H1 (cell line): ENCODE results near the gene MECR. TPM values are rescaled to one million over a fixed set of nuclear protein-coding genes. Genes with fewer than 3 reads are reported as not detected.

Source experiments
- CTCF ChIA-PET: fragments of 300-600 bp; sonication (Branson Sonifier 250); formaldehyde crosslinking; loops from one replicate; lab custom pipeline; 2021; ENCODE audit not compliant: partially characterized antibody; lab: Charles Lee
- POLR2A ChIA-PET: fragments of 300-600 bp; sonication (Branson Sonifier 250); formaldehyde crosslinking; loops from one replicate; lab custom pipeline; 2021; ENCODE audit warnings: inconsistent platforms; ENCODE audit not compliant: partially characterized antibody; lab: Charles Lee
- DNase-seq, 2 experiments: peaks; one replicate each; pipeline versions ENCODE4 v3.0.0 to v3.0.0-alpha.2; 2010 to 2022; ENCODE audit warnings: low spot score in 2 of 2, low read depth in 1 of 2, mixed read lengths in 1 of 2
- FAIRE-seq: peaks from 2 replicates; lab custom pipeline; 2011; peaks lifted over from hg19 to GRCh38; lab: Jason Lieb, UNC
- H2AFZ ChIP-seq: 2 replicates; pipeline ENCODE4 v1.8.1; 2012; ENCODE audit warnings: low read length, inconsistent platforms
- H2AK5ac ChIP-seq: 2 replicates; pipeline ENCODE4 v1.6.1; 2013; ENCODE audit warnings: low read depth, low read length
- H2BK120ac ChIP-seq: replicated peaks from 2 replicates; pipeline ENCODE3; 2013; ENCODE audit warnings: low read depth, low read length, inconsistent platforms
- H2BK12ac ChIP-seq: 2 replicates; pipeline ENCODE4 v1.6.1; 2013; ENCODE audit warnings: low read depth, low read length
- H2BK15ac ChIP-seq: 2 replicates; pipeline ENCODE4 v1.6.1; 2013; ENCODE audit warnings: low read length
- H2BK20ac ChIP-seq: 2 replicates; pipeline ENCODE4 v1.6.1; 2013; ENCODE audit warnings: low read length
- H2BK5ac ChIP-seq: 2 replicates; pipeline ENCODE4 v1.6.1; 2013; ENCODE audit warnings: low read depth, low read length
- H3K14ac ChIP-seq: 2 replicates; pipeline ENCODE4 v1.6.1; 2013; ENCODE audit warnings: inconsistent platforms; ENCODE audit not compliant: insufficient read length
- H3K18ac ChIP-seq: 2 replicates; pipeline ENCODE4 v1.6.1; 2013; ENCODE audit warnings: low read length; ENCODE audit errors: extremely low read depth
- H3K23ac ChIP-seq: 2 replicates; pipeline ENCODE4 v1.6.1; 2013; ENCODE audit warnings: inconsistent platforms; ENCODE audit not compliant: insufficient read length
- H3K23me2 ChIP-seq: 2 replicates; pipeline ENCODE4 v1.6.1; 2013; ENCODE audit warnings: low read depth, low read length
- H3K27ac ChIP-seq: 2 replicates; pipeline ENCODE4 v1.6.1; 2011; ENCODE audit warnings: low read depth, low read length, inconsistent platforms
- H3K27me3 ChIP-seq, 4 experiments: replicated peaks in 1 of 4; 1 replicate in 1 of 4; 2 replicates in 3 of 4; pipeline versions ENCODE4 v1.6.1 to v1.8.1; 2011 to 2013; ENCODE audit warnings: low read length in 3 of 4, mild to moderate bottlenecking in 3 of 4, inconsistent platforms in 2 of 4, mixed read lengths in 2 of 4, moderate library complexity in 1 of 4; ENCODE audit not compliant: control insufficient read depth in 3 of 4, insufficient read depth in 3 of 4; ENCODE audit errors: extremely low read depth in 1 of 4
- H3K36me3 ChIP-seq, 4 experiments: 2 replicates each; pipeline versions ENCODE4 v1.6.1 to v1.8.1; 2011 to 2013; ENCODE audit warnings: mild to moderate bottlenecking in 4 of 4, low read length in 3 of 4, moderate library complexity in 2 of 4, control low read depth in 1 of 4, inconsistent platforms in 1 of 4; ENCODE audit not compliant: insufficient read depth in 4 of 4, control insufficient read depth in 2 of 4
- H3K4ac ChIP-seq: replicated peaks from 2 replicates; pipeline ENCODE3; 2013; ENCODE audit warnings: low read length, low read depth, mixed read lengths, inconsistent platforms; ENCODE audit not compliant: insufficient read length
- H3K4me1 ChIP-seq, 4 experiments: replicated peaks in 1 of 4; 1 replicate in 1 of 4; 2 replicates in 3 of 4; pipeline versions ENCODE4 v1.6.1 to v1.8.1; 2011 to 2013; ENCODE audit warnings: low read length in 3 of 4, inconsistent platforms in 2 of 4, mixed read lengths in 1 of 4; ENCODE audit not compliant: insufficient read depth in 4 of 4, control insufficient read depth in 3 of 4
- H3K4me2 ChIP-seq, 2 experiments: 2 replicates each; pipeline versions ENCODE4 v1.6.1 to v1.8.1; 2011 to 2013; ENCODE audit warnings: low read depth in 2 of 2, low read length in 2 of 2, control low read depth in 1 of 2, inconsistent platforms in 1 of 2, mild to moderate bottlenecking in 1 of 2; ENCODE audit not compliant: insufficient read depth in 1 of 2
- H3K4me3 ChIP-seq, 4 experiments: fragments of 200-600, 300-600 bp in 1 of 4; sonication (generic), shearing (Covaris generic), sonication (Bioruptor Twin) in 1 of 4; 2 replicates each; pipeline versions ENCODE4 v1.5.1 to v1.8.1; 2011 to 2016; ENCODE audit warnings: low read length in 4 of 4, low read depth in 3 of 4, control low read depth in 2 of 4, inconsistent platforms in 2 of 4, mild to moderate bottlenecking in 2 of 4, mixed read lengths in 1 of 4, moderate library complexity in 1 of 4; ENCODE audit not compliant: insufficient read depth in 2 of 4; ENCODE audit errors: extremely low read depth in 1 of 4
- H3K56ac ChIP-seq: replicated peaks from 2 replicates; pipeline ENCODE3; 2013; ENCODE audit warnings: low read depth, mild to moderate bottlenecking, mixed read lengths, low read length, inconsistent platforms; ENCODE audit not compliant: insufficient read length
- H3K79me1 ChIP-seq: 2 replicates; pipeline ENCODE4 v1.6.1; 2013; ENCODE audit warnings: low read depth, low read length, control low read depth
- H3K79me2 ChIP-seq, 2 experiments: 2 replicates each; pipeline versions ENCODE4 v1.6.1 to v1.8.1; 2012 to 2013; ENCODE audit warnings: low read length in 2 of 2, mild to moderate bottlenecking in 2 of 2, inconsistent platforms in 1 of 2; ENCODE audit not compliant: insufficient read depth in 2 of 2, control insufficient read depth in 1 of 2
- H3K9ac ChIP-seq, 4 experiments: replicated peaks in 1 of 4; 1 replicate in 1 of 4; 2 replicates in 3 of 4; pipeline versions ENCODE4 v1.6.1 to v1.8.1; 2011 to 2013; ENCODE audit warnings: low read depth in 3 of 4, low read length in 3 of 4, control low read depth in 2 of 4, mild to moderate bottlenecking in 2 of 4, moderate library complexity in 2 of 4, inconsistent platforms in 1 of 4; ENCODE audit errors: extremely low read depth in 1 of 4
- H3K9me3 ChIP-seq, 2 experiments: 2 replicates each; pipeline versions ENCODE4 v1.6.1 to v1.8.1; 2012 to 2013; ENCODE audit warnings: mild to moderate bottlenecking in 2 of 2, moderate library complexity in 2 of 2, control low read depth in 1 of 2, inconsistent platforms in 1 of 2, low read depth in 1 of 2, low read length in 1 of 2, mixed read lengths in 1 of 2; ENCODE audit not compliant: insufficient read depth in 2 of 2
- H4K20me1 ChIP-seq, 2 experiments: replicated peaks in 1 of 2; 2 replicates each; pipeline versions ENCODE3 to v1.8.1; 2011 to 2013; ENCODE audit warnings: inconsistent platforms in 2 of 2, low read length in 2 of 2, mild to moderate bottlenecking in 1 of 2; ENCODE audit not compliant: insufficient read depth in 2 of 2, control insufficient read depth in 1 of 2
- H4K5ac ChIP-seq: 2 replicates; pipeline ENCODE4 v1.6.1; 2013; ENCODE audit warnings: low read length, low read depth, mixed read lengths, inconsistent platforms; ENCODE audit not compliant: insufficient read length
- H4K8ac ChIP-seq: 2 replicates; pipeline ENCODE4 v1.8.0; 2013; ENCODE audit warnings: mild to moderate bottlenecking, moderate library complexity, low read length, inconsistent platforms; ENCODE audit not compliant: insufficient read depth; ENCODE audit errors: extremely low read depth
- H4K91ac ChIP-seq: replicated peaks from 2 replicates; pipeline ENCODE3; 2013; ENCODE audit warnings: low read length, mixed read lengths, inconsistent platforms; ENCODE audit not compliant: insufficient read length
- BRCA1 ChIP-seq: IDR thresholded peaks from 2 replicates; pipeline ENCODE4 v1.6.1; 2012; ENCODE audit warnings: low read depth, low read length, improper control_type of control experiment
- CTBP2 ChIP-seq: IDR thresholded peaks from 2 replicates; pipeline ENCODE4 v1.7.0; 2011; ENCODE audit warnings: borderline replicate concordance, mild to moderate bottlenecking, moderate library complexity, mixed read lengths, low read length; ENCODE audit not compliant: insufficient read depth, insufficient read length
- RAD21 ChIP-seq, 2 experiments: IDR thresholded peaks in 1 of 2; conservative IDR thresholded peaks in 1 of 2; 2 replicates each; pipeline ENCODE4 v1.6.1; 2011; ENCODE audit warnings: low read depth in 2 of 2, low read length in 2 of 2, improper control_type of control experiment in 1 of 2, inconsistent platforms in 1 of 2, mild to moderate bottlenecking in 1 of 2, moderate library complexity in 1 of 2
- RNF2 ChIP-seq: fragments of 200-900, 300-1000 bp; sonication (generic); IDR thresholded peaks from 2 replicates; pipeline ENCODE4 v1.7.1; 2016; ENCODE audit warnings: borderline replicate concordance, low read depth, mild to moderate bottlenecking, antibody characterized with exemption, low read length; ENCODE audit not compliant: poor library complexity, severe bottlenecking; ENCODE audit errors: missing control alignments
- RXRA ChIP-seq: IDR thresholded peaks from 2 replicates; pipeline ENCODE4 v1.6.1; 2011; ENCODE audit warnings: low read depth, mild to moderate bottlenecking, low read length, moderate library complexity; ENCODE audit not compliant: insufficient read depth
- SP1 ChIP-seq: IDR thresholded peaks from 2 replicates; pipeline ENCODE4 v1.6.1; 2011; ENCODE audit warnings: low read depth, low read length
- SP4 ChIP-seq: IDR thresholded peaks from 2 replicates; pipeline ENCODE4 v1.6.1; 2012; ENCODE audit warnings: low read length, inconsistent platforms
- TCF12 ChIP-seq: IDR thresholded peaks from 2 replicates; pipeline ENCODE4 v1.6.1; 2011; ENCODE audit warnings: low read depth, mild to moderate bottlenecking, low read length
- WGBS, 2 experiments: shearing (Covaris generic) in 1 of 2; methylation state at CpG; one replicate each; pipeline versions ENCODE4 v1.1.6 to v1.1.7; 2013 to 2015; ENCODE audit warnings: low lambda C conversion rate in 2 of 2, mixed read lengths in 2 of 2, inconsistent platforms in 1 of 2, low coverage in 1 of 2, missing lambda C conversion rate in 1 of 2; ENCODE audit not compliant: insufficient replicate concordance in 2 of 2, insufficient coverage in 1 of 2, insufficient read length in 1 of 2; ENCODE audit errors: extremely low coverage in 1 of 2, missing lambda C conversion rate in 1 of 2; 5-methylcytosine and 5-hydroxymethylcytosine counted together
- polyA plus RNA-seq, 7 experiments: library from polyadenylated mRNA; depleted of rRNA in 3 of 7; stranded (reverse) in 5 of 7; unstranded in 2 of 7; fragments of >200 nt in 5 of 7; fragments of 200-250 nt in 2 of 7; gene quantifications; 1 replicate in 5 of 7; 2 replicates in 1 of 7; 4 replicates in 1 of 7; pipeline versions ENCODE4 v1.2.1 to v1.2.3, GENCODE V29; 2011 to 2013; ENCODE audit warnings: missing spikeins in 2 of 7, mixed read lengths in 2 of 7
- total RNA-seq: library from RNA; stranded (reverse); fragmentation: NEBNext Ultra II Directional; extraction: Animal tissue kit (Norgen Biotek cat#: 25700); gene quantifications from 2 replicates; pipeline ENCODE4 v1.2.1, GENCODE V29; 2021
- TF ChIP-seq, protein P1 (sequence below), 3 experiments: IDR thresholded peaks; 1 replicate in 2 of 3; 2 replicates in 1 of 3; pipeline versions ENCODE4 v1.5.1 to v1.6.1; 2011; ENCODE audit warnings: low read length in 3 of 3, mild to moderate bottlenecking in 3 of 3, inconsistent platforms in 2 of 3, low read depth in 1 of 3, moderate library complexity in 1 of 3; ENCODE audit not compliant: insufficient read depth in 1 of 3; ENCODE audit errors: control extremely low read depth in 1 of 3

Gene MECR
- total and polyA plus RNA-seq, 2 of the 8 experiments (the other 6 are each of a cell fraction or from before 2014, with no cell fraction given) = 24.2 to 24.4 TPM

DNA sequence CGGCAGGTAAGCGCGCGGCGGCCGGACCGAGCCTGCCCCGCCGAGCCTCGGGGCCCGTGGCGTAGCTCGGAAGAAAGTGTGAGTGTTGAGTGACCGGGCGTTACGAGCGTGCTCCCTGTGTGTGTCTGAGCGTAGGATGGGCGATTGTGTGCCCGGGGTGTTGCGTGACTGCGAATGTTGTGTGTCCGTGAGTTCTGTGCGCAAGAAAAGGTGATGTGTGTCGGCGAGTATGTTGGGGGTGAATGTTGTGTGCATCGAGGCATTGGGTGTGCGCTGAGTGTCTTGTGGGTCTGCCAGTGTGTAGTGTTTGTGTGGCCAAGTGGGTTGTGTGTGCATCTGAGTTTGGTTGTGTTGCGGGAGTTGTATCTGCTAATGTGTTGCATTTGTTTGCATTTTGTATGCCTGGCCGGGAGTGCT, 6.0 kb upstream of the MECR start:
- FAIRE-seq = no peak
- CTCF ChIA-PET = interaction anchor here (0.6 to 1.5 kb wide), 7 partner anchors 14 to 452 kb away, joined by 3 to 7 read pairs (median 3); no protein-coding TSS in a partner anchor
- no peak for TF ChIP-seq RXRA
- TF ChIP-seq SP4 = no peak
- TF ChIP-seq, protein P1, sequence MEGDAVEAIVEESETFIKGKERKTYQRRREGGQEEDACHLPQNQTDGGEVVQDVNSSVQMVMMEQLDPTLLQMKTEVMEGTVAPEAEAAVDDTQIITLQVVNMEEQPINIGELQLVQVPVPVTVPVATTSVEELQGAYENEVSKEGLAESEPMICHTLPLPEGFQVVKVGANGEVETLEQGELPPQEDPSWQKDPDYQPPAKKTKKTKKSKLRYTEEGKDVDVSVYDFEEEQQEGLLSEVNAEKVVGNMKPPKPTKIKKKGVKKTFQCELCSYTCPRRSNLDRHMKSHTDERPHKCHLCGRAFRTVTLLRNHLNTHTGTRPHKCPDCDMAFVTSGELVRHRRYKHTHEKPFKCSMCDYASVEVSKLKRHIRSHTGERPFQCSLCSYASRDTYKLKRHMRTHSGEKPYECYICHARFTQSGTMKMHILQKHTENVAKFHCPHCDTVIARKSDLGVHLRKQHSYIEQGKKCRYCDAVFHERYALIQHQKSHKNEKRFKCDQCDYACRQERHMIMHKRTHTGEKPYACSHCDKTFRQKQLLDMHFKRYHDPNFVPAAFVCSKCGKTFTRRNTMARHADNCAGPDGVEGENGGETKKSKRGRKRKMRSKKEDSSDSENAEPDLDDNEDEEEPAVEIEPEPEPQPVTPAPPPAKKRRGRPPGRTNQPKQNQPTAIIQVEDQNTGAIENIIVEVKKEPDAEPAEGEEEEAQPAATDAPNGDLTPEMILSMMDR (IDR thresholded peaks at IDR 0.05; ENCODE audit: control extremely low read depth in 1 of 3, insufficient read depth in 1 of 3, low read depth in 1 of 3, low read length in 3 of 3) = no peak
- TF ChIP-seq SP1 = no peak
- peak; percentile 13 for TF ChIP-seq CTBP2
- no peak for TF ChIP-seq RNF2
- TF ChIP-seq BRCA1 = no peak
- no peak for TF ChIP-seq RAD21 (IDR thresholded peaks at IDR 0.05 in 1 of 2, conservative IDR thresholded peaks at IDR 0.05 in 1 of 2; ENCODE audit: low read depth in 2 of 2, low read length in 2 of 2)
- no peak for TF ChIP-seq TCF12

More for the DNA sequence above, 6.0 kb upstream of the MECR start:
- Histone ChIP-seq H2BK5ac (peak overlapping the region; percentile 78), H2BK20ac (peak overlapping the region; percentile 93; the same call in 1 of the 2 replicates), H2AK5ac (peak overlapping the region; percentile 99), H3K27me3 (peaks cover 14 to 34% (median 29%) of the 10 kb centered on the region in 4 experiments), H3K4ac (no peak overlapping the region), H2AFZ (peak overlapping the region; percentile 73), H3K4me1 (peaks cover 10 to 33% (median 24%) of the 10 kb centered on the region in 4 experiments), H3K9ac (peak overlapping the region; percentile 35 to 53 (median 48)), H2BK120ac (peak overlapping the region; percentile 50), H3K23me2 (peaks cover 21% of the 10 kb centered on the region), H2BK15ac (peak overlapping the region; percentile 99), H3K27ac (no peak overlapping the region), H4K5ac (no peak overlapping the region), H2BK12ac (peak overlapping the region; percentile 99), H3K4me3 (peak overlapping the region; percentile 58 to 68 (median 60)), H3K18ac (peak overlapping the region; percentile 100), H4K8ac (no peak overlapping the region), H3K36me3 (no peaks in the 10 kb centered on the region; a peak in 1 of 8 replicates), H3K4me2 (peak overlapping the region; percentile 100), H3K79me2 (no peaks in the 10 kb centered on the region; a peak in 1 of 4 replicates), H4K20me1 (peaks cover 0 to 8% of the 10 kb centered on the region in 2 experiments), H3K14ac (no peak overlapping the region), H3K56ac (no peak overlapping the region), H3K9me3 (no peaks in the 10 kb centered on the region), H3K79me1 (no peaks in the 10 kb centered on the region), H4K91ac (peak overlapping the region; percentile 93), H3K23ac (peak overlapping the region; percentile 5)
- POLR2A ChIA-PET = no interaction called here
- DNase-seq = no peak
- WGBS, 2 experiments = 6% methylated on average over 30 of the region's 30 CpGs; no CpG with 5 or more reads in 1 of the 2 experiments
